HG02610 (cell line): Measurements from ENCODE around the gene CCDC154.
A peak's percentile ranks its signal among the peaks of the same experiment; 100 is the strongest.

Experiments used
- ATAC-seq: cut with Tn5 transposase; IDR thresholded peaks from one replicate; pipeline ENCODE4 v1.9.1; 2021; ENCODE audit warnings: mild to moderate bottlenecking, moderate library complexity; ENCODE audit not compliant: unreplicated experiment

The CCDC154 gene

DNA sequence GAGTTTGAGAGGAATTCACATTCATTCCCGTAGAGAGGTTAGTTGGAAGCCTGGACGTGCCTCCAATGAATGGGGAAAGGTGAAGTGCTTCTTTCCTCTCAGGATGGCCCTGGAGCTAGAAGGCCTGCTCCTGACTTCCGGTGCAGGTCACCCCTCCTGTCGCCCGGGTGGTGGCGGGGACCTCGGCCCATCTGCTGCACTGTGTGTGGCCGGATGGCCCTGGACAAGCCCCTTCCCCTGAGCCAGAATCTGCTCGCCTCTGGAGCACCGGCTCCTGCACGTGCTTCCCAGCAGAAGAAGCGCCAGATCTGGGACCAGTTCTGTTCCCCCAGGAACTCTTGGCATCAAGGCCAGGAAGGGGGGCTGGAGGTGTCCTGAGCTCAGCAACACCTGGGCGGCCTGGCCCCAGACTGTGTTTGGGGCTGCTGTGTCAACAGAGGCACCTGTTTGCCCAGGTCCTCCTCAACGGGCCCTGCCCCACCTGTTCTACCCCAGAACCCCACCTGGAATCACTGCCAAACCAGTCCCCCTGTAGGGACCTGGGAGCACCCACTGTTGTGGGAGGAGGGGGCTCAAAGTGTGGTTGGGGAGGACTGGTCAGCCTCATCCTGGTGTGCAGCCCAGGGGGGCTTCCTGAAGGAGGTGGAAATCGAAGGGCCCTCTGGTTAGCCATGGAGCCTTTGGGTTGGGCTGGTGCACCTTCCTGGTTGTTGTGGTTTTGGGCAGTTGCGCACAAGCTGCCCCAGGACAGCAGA, 18.6 kb downstream of the CCDC154 start:
- ATAC-seq: no peak

- no peak for ATAC-seq
Measured at GRCh38 chr16:1424028-1424427, 20.3 kb downstream of the CCDC154 start.

DNA sequence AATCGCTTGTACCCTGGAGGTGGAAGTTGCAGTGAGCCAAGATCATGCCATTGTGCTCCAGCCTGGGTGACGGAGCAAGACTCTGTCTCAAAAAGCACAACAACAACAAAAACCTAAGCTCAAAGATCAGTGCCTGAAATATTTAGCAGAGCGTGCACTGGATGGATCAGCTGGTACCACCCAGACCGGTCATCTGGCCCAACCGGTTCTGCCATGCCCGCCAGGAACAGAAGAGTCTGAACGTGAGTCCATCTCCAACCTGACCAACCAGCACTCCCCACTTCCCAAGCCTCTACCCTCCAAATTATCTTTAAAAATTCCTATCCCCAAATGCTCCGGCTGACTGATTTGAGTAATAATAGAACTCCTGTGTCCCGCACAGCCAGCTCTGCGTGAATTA, 22.3 kb downstream of the CCDC154 start:
- no peak for ATAC-seq

DNA sequence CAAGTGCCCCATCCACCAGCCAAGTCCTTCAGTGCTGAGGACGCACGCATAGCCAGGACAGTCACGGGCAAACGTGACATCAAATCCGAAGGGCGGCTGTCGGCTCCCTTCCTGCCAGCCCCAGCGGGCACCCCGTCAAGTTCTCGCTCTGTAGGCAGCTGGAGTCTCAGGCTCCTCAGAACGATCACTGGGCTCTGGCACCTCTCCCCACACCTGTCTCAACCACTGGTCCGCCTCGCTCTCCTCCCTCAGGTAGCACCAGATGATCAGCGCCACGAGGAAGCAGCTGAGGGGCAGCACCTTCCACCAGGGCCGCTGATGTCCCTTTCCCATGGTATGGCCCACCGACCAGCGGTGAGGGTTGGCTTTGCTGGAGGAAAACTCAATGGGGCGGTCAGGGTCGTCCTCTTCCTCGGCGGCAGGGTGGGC, 24.2 kb downstream of the CCDC154 start:
- ATAC-seq: peak; percentile 1

DNA sequence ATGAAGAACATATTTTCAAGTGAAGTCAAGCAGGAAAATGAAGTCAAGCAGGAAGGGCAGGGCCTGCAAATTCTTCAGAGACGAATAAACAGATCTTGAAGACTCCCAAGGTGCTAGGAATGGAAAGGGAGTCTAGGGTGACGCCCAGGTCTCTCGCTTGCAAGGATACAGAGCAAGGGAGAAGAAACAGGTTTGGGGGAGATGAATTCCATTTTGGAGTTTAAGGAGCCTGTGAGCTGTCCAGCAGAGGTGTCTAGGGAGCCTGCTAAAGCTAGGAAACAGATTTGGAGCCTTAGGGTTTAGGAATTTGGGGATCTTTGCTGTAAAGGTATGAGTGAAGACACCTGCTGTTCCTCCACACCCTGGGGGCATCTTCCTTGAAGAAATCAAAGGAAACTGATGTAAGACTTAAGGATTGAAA, 27.8 kb downstream of the CCDC154 start:
- no peak for ATAC-seq

- ATAC-seq: peak; percentile 35
Measured at GRCh38 chr16:1414532-1415260, 29.7 kb downstream of the CCDC154 start, which contains the start of gene UNKL. Gene UNKL, minus strand, starts transcription at chr16:1414704. Its CDS starts 13 bp downstream, at chr16:1414691.

GRCh38 chr16:1413684-1414531, 30.4 kb downstream of the CCDC154 start:
- peak; percentile 32 for ATAC-seq

DNA sequence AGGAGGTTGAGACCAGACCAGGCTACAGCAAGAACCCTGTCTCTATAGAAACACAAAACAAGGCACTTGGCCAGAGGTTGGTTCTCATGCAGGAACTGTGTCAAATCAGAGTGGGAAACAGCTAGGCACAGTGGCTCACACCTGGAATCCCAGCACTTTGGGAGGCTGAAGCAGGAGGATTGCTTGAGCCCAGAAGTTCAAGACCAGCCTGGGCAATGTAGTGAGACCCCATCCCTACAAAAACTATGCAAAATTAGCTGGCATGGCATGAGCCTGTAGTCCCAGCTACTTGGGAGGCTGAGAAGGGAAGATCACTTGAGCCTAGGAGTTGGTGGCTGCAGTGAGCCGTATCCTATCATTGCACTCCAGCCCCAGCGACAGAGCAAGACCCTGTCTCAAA, 31.5 kb downstream of the CCDC154 start:
- ATAC-seq: no peak

DNA sequence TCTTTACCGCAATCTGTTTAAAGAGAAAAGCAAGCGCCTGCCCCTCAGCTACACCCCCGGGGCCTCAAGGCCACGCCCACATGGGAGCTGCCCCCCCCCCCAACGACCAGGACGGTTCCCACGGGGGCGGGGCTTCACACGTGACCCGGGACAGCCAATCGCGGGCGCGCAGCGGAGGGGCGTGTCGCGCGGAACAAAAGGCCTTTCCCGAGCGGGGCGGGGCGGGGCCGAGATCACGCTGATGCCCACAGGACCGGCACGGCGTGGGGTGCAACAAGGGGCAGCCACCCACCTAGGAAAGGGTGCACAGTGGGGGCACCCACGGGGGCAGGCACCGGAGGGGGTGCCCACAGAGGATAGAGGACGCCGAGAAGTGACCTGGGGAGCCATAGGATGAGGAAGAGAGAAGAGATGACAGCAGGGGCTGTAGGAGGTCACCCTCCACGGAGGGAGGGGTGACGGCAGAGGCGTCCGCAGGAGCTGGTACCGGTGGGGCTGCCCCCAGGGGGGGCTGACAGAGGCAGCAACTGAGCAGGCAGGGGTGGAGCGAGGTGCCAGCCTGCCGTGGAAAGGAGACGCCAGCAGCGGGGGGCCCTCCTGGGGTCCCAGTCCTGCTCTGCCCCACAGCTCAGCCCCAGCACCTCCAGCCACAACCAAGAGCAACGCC, 36.1 kb downstream of the CCDC154 start:
- ATAC-seq: peak; percentile 76

GRCh38 chr16:1407753-1408152, 36.6 kb downstream of the CCDC154 start:
- no peak for ATAC-seq

DNA sequence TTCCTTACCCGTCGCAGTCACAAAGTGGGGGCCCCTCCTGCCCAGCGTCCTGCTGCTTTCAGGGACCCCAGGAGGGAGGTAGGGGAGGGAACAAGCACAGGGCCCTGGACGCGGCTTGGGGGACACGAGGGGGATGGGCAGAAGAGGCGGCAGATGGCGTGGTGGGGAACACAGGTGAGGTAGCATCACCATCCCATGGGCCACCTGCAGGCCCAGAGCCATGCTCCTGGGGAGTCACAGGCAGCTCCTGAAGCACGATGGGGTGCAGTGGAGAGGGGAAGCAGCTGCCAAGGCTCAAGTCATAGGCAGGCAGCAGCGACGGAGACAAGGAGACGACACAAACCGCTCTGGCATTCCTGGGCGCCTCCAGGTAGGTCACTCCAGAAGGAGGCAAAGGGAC, 40.6 kb downstream of the CCDC154 start:
- no peak for ATAC-seq

DNA sequence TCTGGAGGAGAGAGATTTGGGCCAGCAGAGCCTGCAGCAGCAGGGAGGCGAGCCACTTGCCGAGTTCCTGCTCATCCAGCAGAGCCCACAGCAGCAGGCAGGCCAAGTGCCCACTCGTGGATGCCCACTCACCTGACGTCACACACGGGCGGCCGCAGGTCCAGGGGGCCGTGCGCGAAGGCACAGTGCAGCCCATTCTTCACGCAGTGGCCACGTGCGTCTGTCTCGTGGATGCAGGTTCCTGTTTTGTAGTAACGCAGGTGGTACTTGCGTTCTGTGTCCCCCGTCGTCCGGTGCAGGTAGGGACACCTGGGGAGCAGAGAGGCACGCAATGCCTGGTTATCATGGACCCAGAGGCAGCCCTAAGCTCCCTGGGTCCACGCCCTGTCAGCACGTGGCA, 41.3 kb downstream of the CCDC154 start:
- no peak for ATAC-seq

GRCh38 chr16:1401758-1402154, 42.6 kb downstream of the CCDC154 start:
- no peak for ATAC-seq

DNA sequence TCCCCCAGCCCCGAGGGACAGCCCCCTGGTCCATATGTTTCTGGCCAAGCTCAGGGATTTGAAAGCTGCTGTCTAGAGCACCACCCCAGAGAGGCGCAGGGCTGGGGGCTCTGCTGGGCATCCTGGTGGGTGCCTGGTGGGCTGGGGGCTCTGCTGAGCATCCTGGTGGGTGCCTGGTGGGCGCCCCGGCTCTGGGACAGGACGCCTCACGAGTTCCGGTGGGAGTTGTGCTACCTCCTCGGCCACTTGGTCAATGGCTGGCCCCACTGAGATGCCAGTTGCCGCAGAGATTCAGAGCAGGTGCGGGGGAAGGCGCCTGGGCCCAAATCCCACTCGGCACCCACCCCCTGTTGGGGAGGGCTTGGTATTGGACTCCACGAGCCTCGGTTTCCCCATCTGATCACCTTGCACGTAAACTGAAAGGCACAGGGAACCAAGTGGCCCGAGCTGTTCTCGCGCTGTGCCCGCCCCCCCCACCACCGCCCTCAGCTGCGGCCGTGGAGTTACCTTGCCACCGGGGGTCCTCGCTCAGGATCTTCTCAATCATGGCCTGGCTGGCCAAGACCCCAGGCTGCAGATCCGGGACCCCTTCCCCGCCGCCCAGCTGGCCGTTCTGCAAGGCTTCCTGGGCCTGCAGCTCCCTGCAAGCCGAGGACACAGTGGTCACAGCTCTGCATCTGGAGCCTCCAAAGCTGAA, 43.1 kb downstream of the CCDC154 start:
- no peak for ATAC-seq

DNA sequence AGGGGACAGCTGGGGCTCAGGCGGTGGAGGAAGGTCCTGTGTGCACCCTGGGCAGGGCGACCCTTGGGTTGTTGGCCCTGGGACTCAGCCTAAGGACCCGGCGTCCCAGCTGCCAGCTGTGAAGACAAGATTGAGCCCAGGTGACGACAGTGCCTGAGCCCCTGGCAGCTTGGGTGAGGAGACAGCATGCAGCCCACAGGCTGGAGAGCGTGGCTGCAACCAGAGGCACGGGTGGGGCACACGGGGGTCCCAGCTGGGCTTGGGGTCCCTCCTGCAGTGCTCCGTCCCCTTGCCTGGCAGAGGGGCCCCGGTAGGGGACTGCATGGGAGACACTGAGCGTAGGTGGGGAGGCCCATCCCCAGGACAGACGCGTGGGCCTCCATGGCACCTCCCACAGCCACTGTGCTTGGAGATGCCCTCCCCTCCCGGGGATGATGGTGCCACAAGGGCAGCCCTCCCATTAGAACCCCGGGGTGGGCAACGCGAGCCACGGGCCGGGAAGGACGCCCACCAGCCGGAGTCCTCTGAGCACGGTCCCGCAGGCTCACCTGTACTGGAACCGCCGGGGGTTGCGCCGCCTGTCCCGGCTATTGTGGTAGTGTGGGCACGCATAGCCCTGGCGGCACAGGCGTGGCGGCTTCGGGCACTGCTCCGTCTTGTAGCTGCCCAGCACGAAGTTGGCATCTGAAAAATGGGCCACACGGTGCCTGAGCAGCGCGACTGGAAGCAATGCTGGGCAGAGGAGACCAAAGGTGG, 45.4 kb downstream of the CCDC154 start:
- no peak for ATAC-seq

DNA sequence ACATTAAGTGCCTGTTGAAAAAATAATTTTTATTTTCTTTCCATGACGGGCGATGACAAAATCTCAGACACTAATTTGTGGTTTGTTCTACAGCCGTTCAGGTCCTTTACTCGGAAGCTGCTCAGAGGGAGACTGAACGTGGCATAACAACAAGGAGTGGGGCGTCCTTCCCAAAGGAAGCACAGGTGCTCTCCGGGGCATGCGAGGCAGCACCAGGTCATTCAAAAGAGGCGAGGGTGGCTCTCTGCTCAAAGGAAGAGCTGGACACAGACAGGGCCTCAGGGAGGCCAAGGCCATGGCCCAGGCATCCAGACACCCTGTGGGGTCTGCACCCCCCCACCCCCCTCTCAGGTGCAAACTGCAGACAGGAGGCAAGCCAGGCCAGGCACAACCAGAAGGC, 46.0 kb downstream of the CCDC154 start:
- ATAC-seq: no peak

- ATAC-seq: no peak
Measured at GRCh38 chr16:1397779-1398178, 46.6 kb downstream of the CCDC154 start.

DNA sequence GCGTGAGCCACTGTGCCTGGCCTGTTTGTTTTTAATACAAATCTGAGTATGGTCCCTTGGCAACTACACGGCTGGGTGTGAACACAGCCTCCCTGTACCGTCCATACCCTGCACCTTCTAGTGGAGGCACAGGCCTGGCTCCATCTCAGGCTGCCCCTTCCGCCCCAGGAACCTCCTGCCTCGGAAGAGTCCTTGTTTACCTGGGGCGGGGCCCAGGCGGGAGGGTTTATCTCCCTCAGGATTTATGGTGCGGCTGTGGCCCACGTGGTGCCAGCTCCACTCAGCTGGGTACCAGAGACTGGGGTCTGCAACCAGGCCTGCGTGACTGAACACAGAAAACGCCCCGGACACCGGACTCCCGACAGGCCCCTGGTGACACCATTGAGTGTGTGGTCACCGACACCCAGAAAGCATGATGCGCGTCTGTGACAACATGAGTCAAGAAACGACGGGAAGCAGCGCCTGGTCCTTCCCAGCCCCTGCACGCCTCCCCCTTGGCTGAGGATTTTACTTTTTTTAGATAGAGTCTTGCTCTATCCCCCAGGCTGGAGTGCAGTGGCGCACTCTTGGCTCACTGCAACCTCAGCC, 48.8 kb downstream of the CCDC154 start:
- no peak for ATAC-seq

DNA sequence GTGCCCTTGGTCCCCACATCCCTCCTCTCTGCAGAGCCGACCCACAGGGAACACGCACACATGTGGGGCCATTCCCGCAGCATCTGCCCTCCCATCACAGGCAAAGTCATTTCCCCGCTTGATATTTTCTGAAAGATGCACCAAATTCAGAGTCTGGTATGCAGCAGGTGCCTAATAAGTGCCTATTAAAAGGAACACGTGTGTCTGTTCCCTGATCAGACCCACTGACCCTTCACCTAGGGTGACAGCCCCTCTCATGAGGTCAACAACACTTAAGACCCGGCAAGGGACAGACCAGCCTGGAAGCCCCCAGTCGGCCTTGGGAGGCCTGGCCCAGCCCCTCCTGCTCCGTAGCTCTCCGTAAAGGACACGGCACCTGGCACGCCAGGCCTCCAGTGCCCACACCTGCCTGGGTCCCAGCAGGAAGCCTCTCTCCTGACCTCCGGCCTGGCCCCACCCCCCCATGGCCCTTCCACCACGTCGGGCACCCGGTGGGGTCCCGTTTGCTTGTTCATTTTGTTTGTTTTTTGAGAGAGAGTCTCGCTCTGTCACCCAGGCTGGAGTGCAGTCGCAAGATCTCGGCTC, 49.9 kb downstream of the CCDC154 start:
- ATAC-seq: no peak
